Naive thymus-derived CD8-positive, alpha-beta T cell (primary cell): ENCODE data around the gene APOBEC3F. TPM values are rescaled to one million over a fixed set of nuclear protein-coding genes. Genes with fewer than 3 reads are reported as not detected.

ENCODE experiments used
- ATAC-seq, 2 donors: fragments of 150-1000 bp; cut with Tn5 transposase in 1 of 2; sonication (Bioruptor Pico), chemical (Tn5 transposase) in 1 of 2; 1 replicate in 1 of 2; 2 replicates in 1 of 2; pipeline ENCODE4 v1.10.0; 2021; ENCODE audit warnings: mild to moderate bottlenecking in 2 of 2, moderate library complexity in 2 of 2
- POLR2A ChIA-PET: fragments of 350-600 bp; sonication (Branson Sonifier 250); formaldehyde crosslinking; loops from one replicate; lab custom pipeline; 2021; ENCODE audit warnings: antibody characterized with exemption; lab: Charles Lee
- DNase-seq, 10 donors: peaks; one replicate each; pipeline versions ENCODE4 v3.0.0 to v3.0.0-alpha.2; 2020 to 2022
- H3K27ac Mint-ChIP-seq, 10 donors: one replicate each; pipeline ENCODE4 v1.8.0; 2020 to 2022; ENCODE audit warnings: mild to moderate bottlenecking in 10 of 10, mixed read lengths in 10 of 10, moderate library complexity in 4 of 10, inconsistent platforms in 1 of 10
- H3K27me3 Mint-ChIP-seq, 5 donors: one replicate each; pipeline ENCODE4 v1.8.0; 2021 to 2022; ENCODE audit warnings: mixed read lengths in 5 of 5
- H3K36me3 Mint-ChIP-seq, 3 donors: one replicate each; pipeline ENCODE4 v1.8.0; 2020 to 2022; ENCODE audit warnings: mixed read lengths in 3 of 3, mild to moderate bottlenecking in 2 of 3, inconsistent platforms in 1 of 3
- H3K4me1 Mint-ChIP-seq, 4 donors: one replicate each; pipeline ENCODE4 v1.8.0; 2021 to 2022; ENCODE audit warnings: mixed read lengths in 4 of 4
- H3K4me3 Mint-ChIP-seq, 10 donors: one replicate each; pipeline ENCODE4 v1.8.0; 2020 to 2022; ENCODE audit warnings: mild to moderate bottlenecking in 10 of 10, mixed read lengths in 10 of 10, moderate library complexity in 6 of 10, inconsistent platforms in 1 of 10
- H3K9me3 Mint-ChIP-seq, 9 donors: one replicate each; pipeline ENCODE4 v1.8.0; 2020 to 2022; ENCODE audit warnings: mixed read lengths in 9 of 9, mild to moderate bottlenecking in 3 of 9, inconsistent platforms in 1 of 9, moderate library complexity in 1 of 9
- polyA plus RNA-seq, 3 donors: library from polyadenylated mRNA; unstranded; fragments of 300-500 nt; fragmentation: Illumina TruSeq; gene quantifications; one replicate each; pipeline ENCODE4 v1.2.3, GENCODE V29; 2021
- total RNA-seq, 8 experiments: library from RNA in 2 of 8; stranded (reverse) in 2 of 8; gene quantifications; one replicate each; pipeline ENCODE4 v1.2.3 and lab custom pipeline; 2021 to 2026

The APOBEC3F gene
- total and polyA plus RNA-seq, 5 experiments from 2014 or later = 7.0 to 24.3 (median 10.1) TPM

GRCh38 chr22:39089928-39090327 lies 49.3 kb downstream of the APOBEC3F start:
- no peak for ATAC-seq
- H3K9me3 Mint-ChIP-seq = peaks cover 0 to 2% (median 0%) of the 10 kb centered on the region in 9 donors
- peak overlapping the region; percentile 48 to 85 (median 78) for H3K4me3 Mint-ChIP-seq
- peaks cover 0 to 9% (median 4%) of the 10 kb centered on the region in 3 donors for H3K36me3 Mint-ChIP-seq
- H3K4me1 Mint-ChIP-seq = peaks cover 38 to 84% (median 74%) of the 10 kb centered on the region in 4 donors
- POLR2A ChIA-PET = interaction anchor here (0.8 to 1.1 kb wide), 3 partner anchors 11 to 384 kb away, joined by 3 to 4 read pairs (median 3); partner anchors contain the start of gene GTPBP1
- H3K27ac Mint-ChIP-seq = peak overlapping the region; percentile 88 to 98 (median 96)
- DNase-seq = no peak
- H3K27me3 Mint-ChIP-seq = no peaks in the 10 kb centered on the region

GRCh38 chr22:39090426-39091064 lies 49.9 kb downstream of the APOBEC3F start:
- ATAC-seq (peak; percentile 81 to 88), DNase-seq (peak; percentile 37 to 92 (median 84))
- Mint-ChIP-seq H3K27me3 (no peaks in the 10 kb centered on the region), H3K36me3 (peaks cover 0 to 9% (median 4%) of the 10 kb centered on the region in 3 donors), H3K4me1 (peaks cover 42 to 87% (median 79%) of the 10 kb centered on the region in 4 donors), H3K27ac (peak overlapping the region; percentile 88 to 98 (median 96)), H3K9me3 (peaks cover 0 to 2% (median 0%) of the 10 kb centered on the region in 9 donors), H3K4me3 (peak overlapping the region; percentile 67 to 85 (median 80))
- POLR2A ChIA-PET = interaction anchor here (1.0 to 1.1 kb wide), 3 partner anchors 12 to 385 kb away, joined by 3 to 4 read pairs (median 3); partner anchors contain the start of gene GTPBP1

- peaks cover 0 to 4% (median 1%) of the 10 kb centered on the region in 3 donors for H3K36me3 Mint-ChIP-seq
- peak overlapping the region; percentile 88 to 98 (median 96) for H3K27ac Mint-ChIP-seq
- peaks cover 44 to 89% (median 82%) of the 10 kb centered on the region in 4 donors for H3K4me1 Mint-ChIP-seq
- POLR2A ChIA-PET = interaction anchor here (1.0 kb wide), 1 partner anchor 52 kb away, joined by 3 read pairs; no protein-coding TSS in a partner anchor
- ATAC-seq (no peak), DNase-seq (no peak)
- peak overlapping the region; percentile 67 to 85 (median 80) for H3K4me3 Mint-ChIP-seq
- no peaks in the 10 kb centered on the region for H3K27me3 Mint-ChIP-seq
- peaks cover 0 to 2% (median 0%) of the 10 kb centered on the region in 9 donors for H3K9me3 Mint-ChIP-seq
These were observed 50.7 kb downstream of the APOBEC3F start for GRCh38 chr22:39091126-39092081.

GRCh38 chr22:39092111-39092862 lies 51.6 kb downstream of the APOBEC3F start:
- Mint-ChIP-seq H3K9me3 (peaks cover 0 to 2% (median 0%) of the 10 kb centered on the region in 9 donors), H3K27me3 (no peaks in the 10 kb centered on the region), H3K27ac (peak overlapping the region; percentile 88 to 98 (median 96)), H3K4me3 (peak overlapping the region in 7 of 10 donors; percentile 19 to 85 (median 38)), H3K36me3 (peaks cover 0 to under 1% (median 0%) of the 10 kb centered on the region in 3 donors), H3K4me1 (peaks cover 44 to 93% (median 85%) of the 10 kb centered on the region in 4 donors)
- DNase-seq = no peak
- POLR2A ChIA-PET = no interaction called here
- ATAC-seq = no peak

- H3K9me3 Mint-ChIP-seq = no peaks in the 10 kb centered on the region
These were observed 54.2 kb downstream of the APOBEC3F start for GRCh38 chr22:39094717-39095389.

GRCh38 chr22:39095971-39096370 lies 55.3 kb downstream of the APOBEC3F start:
- peak overlapping the region in 2 of 10 donors; percentile 31 to 60 for H3K4me3 Mint-ChIP-seq
- POLR2A ChIA-PET = interaction anchor here (0.5 to 1.1 kb wide), 3 partner anchors 15 to 284 kb away, joined by 3 to 7 read pairs (median 3); no protein-coding TSS in a partner anchor

More at GRCh38 chr22:39094717-39095389, 54.2 kb downstream of the APOBEC3F start:
- no peaks in the 10 kb centered on the region for H3K27me3 Mint-ChIP-seq
- DNase-seq (peak in 3 of 10 donors; percentile 50 to 54 (median 53)), ATAC-seq (no peak)
- no peaks in the 10 kb centered on the region for H3K36me3 Mint-ChIP-seq
- POLR2A ChIA-PET = interaction anchor here (0.6 to 1.0 kb wide), 6 partner anchors 16 to 425 kb away, joined by 3 to 4 read pairs (median 3); no protein-coding TSS in a partner anchor
- H3K4me1 Mint-ChIP-seq = peaks cover 47 to 94% (median 83%) of the 10 kb centered on the region in 4 donors
- H3K27ac Mint-ChIP-seq = peak overlapping the region; percentile 65 to 92 (median 86)
- H3K4me3 Mint-ChIP-seq = peak overlapping the region in 9 of 10 donors; percentile 2 to 73 (median 48)

GRCh38 chr22:39097098-39098020 lies 56.7 kb downstream of the APOBEC3F start, which contains the start of gene APOBEC3H:
Gene APOBEC3H (plus strand): TSS chr22:39097244. CDS start chr22:39100279, 3,035 bp downstream.
- H3K27me3 Mint-ChIP-seq = no peaks in the 10 kb centered on the region
- POLR2A ChIA-PET = interaction anchor here (1.1 kb wide), 1 partner anchor 13 kb away, joined by 3 read pairs; no protein-coding TSS in a partner anchor
- no peaks in the 10 kb centered on the region for H3K36me3 Mint-ChIP-seq
- no peaks in the 10 kb centered on the region for H3K9me3 Mint-ChIP-seq
- ATAC-seq (peak in 1 of 2 donors; percentile 33), DNase-seq (no peak)
- H3K27ac Mint-ChIP-seq = peak within 1 kb of the TSS; percentile 71 to 92 (median 86)
- H3K4me3 Mint-ChIP-seq = peak within 1 kb of the TSS in 9 of 10 donors; percentile 16 to 66 (median 39)
- H3K4me1 Mint-ChIP-seq = peaks cover 28 to 74% (median 61%) of the 10 kb centered on the region in 4 donors

More at GRCh38 chr22:39095971-39096370, 55.3 kb downstream of the APOBEC3F start:
- Mint-ChIP-seq H3K36me3 (no peaks in the 10 kb centered on the region), H3K27me3 (no peaks in the 10 kb centered on the region), H3K4me1 (peaks cover 39 to 87% (median 75%) of the 10 kb centered on the region in 4 donors), H3K9me3 (no peaks in the 10 kb centered on the region), H3K27ac (peak overlapping the region in 8 of 10 donors; percentile 41 to 87 (median 74))
- no peak for ATAC-seq
- no peak for DNase-seq

GRCh38 chr22:39098026-39098425 lies 57.4 kb downstream of the APOBEC3F start:
- ATAC-seq = no peak

GRCh38 chr22:39098576-39098975 lies 57.9 kb downstream of the APOBEC3F start:
- Mint-ChIP-seq H3K27ac (peak overlapping the region in 9 of 10 donors; percentile 76 to 90 (median 83)), H3K4me3 (peak overlapping the region in 3 of 10 donors; percentile 8 to 31 (median 29)), H3K36me3 (no peaks in the 10 kb centered on the region), H3K9me3 (no peaks in the 10 kb centered on the region), H3K4me1 (peaks cover 24 to 64% (median 52%) of the 10 kb centered on the region in 4 donors), H3K27me3 (no peaks in the 10 kb centered on the region)
- DNase-seq = no peak
- POLR2A ChIA-PET = interaction anchor here (1.2 to 1.5 kb wide), 2 partner anchors 10 to 13 kb away, joined by 3 to 4 read pairs; no protein-coding TSS in a partner anchor
- ATAC-seq = no peak

More at GRCh38 chr22:39098026-39098425, 57.4 kb downstream of the APOBEC3F start:
- Mint-ChIP-seq H3K9me3 (no peaks in the 10 kb centered on the region), H3K36me3 (no peaks in the 10 kb centered on the region), H3K4me3 (peak overlapping the region in 3 of 10 donors; percentile 32 to 55 (median 48)), H3K27ac (peak overlapping the region in 6 of 10 donors; percentile 49 to 91 (median 86)), H3K27me3 (no peaks in the 10 kb centered on the region), H3K4me1 (peaks cover 25 to 67% (median 55%) of the 10 kb centered on the region in 4 donors)
- POLR2A ChIA-PET = interaction anchor here (1.2 to 1.5 kb wide), 2 partner anchors 10 to 13 kb away, joined by 3 to 4 read pairs; no protein-coding TSS in a partner anchor
- no peak for DNase-seq

GRCh38 chr22:39101226-39101625 lies 60.6 kb downstream of the APOBEC3F start:
- no peaks in the 10 kb centered on the region for H3K9me3 Mint-ChIP-seq
- POLR2A ChIA-PET = no interaction called here
- H3K27ac Mint-ChIP-seq = no peak overlapping the region
- H3K36me3 Mint-ChIP-seq = no peaks in the 10 kb centered on the region
- DNase-seq (no peak), ATAC-seq (no peak)
- H3K4me1 Mint-ChIP-seq = peaks cover 13 to 42% (median 30%) of the 10 kb centered on the region in 4 donors
- H3K4me3 Mint-ChIP-seq = no peak overlapping the region
- no peaks in the 10 kb centered on the region for H3K27me3 Mint-ChIP-seq
